Neural crest cell (in vitro differentiated cells): ENCODE measurements around the gene BNIP3. TPM values are rescaled to one million over a fixed set of nuclear protein-coding genes. Genes with fewer than 3 reads are reported as not detected.
A peak's percentile ranks its signal among the peaks of the same experiment; 100 is the strongest.

ENCODE experiments used
- DNase-seq: peaks from one replicate; pipeline ENCODE4 v3.0.0; 2021; ENCODE audit warnings: low read depth, mixed read lengths, low spot score
- H3K27ac Mint-ChIP-seq: one replicate; pipeline ENCODE4 v1.8.0; 2021; ENCODE audit warnings: mild to moderate bottlenecking, mixed read lengths; ENCODE audit not compliant: unreplicated experiment
- H3K27me3 Mint-ChIP-seq: 2 replicates; pipeline ENCODE4 v1.8.0; 2021; ENCODE audit warnings: low read depth, mild to moderate bottlenecking, mixed read lengths
- H3K36me3 Mint-ChIP-seq: 2 replicates; pipeline ENCODE4 v1.8.0; 2021; ENCODE audit warnings: low read depth, mild to moderate bottlenecking, mixed read lengths
- H3K4me1 Mint-ChIP-seq: 2 replicates; pipeline ENCODE4 v1.8.0; 2021; ENCODE audit warnings: mixed read lengths
- H3K4me3 Mint-ChIP-seq: one replicate; pipeline ENCODE4 v1.8.0; 2021; ENCODE audit warnings: mild to moderate bottlenecking, mixed read lengths
- H3K9me3 Mint-ChIP-seq: 2 replicates; pipeline ENCODE4 v1.8.0; 2021; ENCODE audit warnings: mixed read lengths
- total RNA-seq: library from RNA; stranded (reverse); gene quantifications from 2 replicates; pipeline ENCODE4 v1.2.1, GENCODE V29; 2021
- TF ChIP-seq, protein P1 (sequence below): fragments of 200-600 bp; sonication (generic); conservative IDR thresholded peaks from 2 replicates; pipeline ENCODE4 v1.5.0; 2021; ENCODE audit warnings: antibody characterized with exemption, mild to moderate bottlenecking

BNIP3 gene
- total RNA-seq, 1 donor from 2014 or later: 26.1 TPM

DNA sequence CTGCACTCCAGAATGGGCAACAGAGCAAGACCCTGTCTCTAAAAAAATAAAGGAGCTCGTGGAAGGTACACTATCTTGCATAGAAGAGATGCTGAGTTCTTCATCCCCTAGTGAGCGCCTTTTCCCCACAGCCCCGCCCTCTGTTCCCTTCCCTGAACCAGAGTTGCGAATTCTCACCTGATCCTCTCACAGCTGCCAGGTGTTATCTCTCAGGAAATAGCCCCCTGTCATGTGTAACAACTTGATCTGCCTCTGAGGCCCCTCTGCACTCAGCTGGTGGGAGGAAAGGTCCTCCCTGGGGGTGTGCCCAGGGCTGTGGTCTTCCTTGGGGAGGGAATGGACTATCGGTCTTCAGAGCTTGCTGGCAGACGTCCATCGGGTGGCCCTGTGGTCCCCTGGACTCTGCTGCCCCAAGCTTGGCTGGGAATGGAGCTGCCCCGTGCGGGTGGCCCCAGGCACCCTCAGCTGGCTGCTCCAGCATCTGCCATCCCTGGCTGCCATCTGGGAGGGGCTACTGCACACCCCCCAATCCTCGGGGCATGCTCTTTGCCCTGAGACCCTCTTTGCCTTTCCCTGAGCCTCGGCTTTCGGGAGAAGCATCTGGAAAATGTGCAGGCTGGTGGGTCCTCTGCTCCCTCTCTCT, 21.7 kb upstream of the BNIP3 start:
- TF ChIP-seq, protein P1, sequence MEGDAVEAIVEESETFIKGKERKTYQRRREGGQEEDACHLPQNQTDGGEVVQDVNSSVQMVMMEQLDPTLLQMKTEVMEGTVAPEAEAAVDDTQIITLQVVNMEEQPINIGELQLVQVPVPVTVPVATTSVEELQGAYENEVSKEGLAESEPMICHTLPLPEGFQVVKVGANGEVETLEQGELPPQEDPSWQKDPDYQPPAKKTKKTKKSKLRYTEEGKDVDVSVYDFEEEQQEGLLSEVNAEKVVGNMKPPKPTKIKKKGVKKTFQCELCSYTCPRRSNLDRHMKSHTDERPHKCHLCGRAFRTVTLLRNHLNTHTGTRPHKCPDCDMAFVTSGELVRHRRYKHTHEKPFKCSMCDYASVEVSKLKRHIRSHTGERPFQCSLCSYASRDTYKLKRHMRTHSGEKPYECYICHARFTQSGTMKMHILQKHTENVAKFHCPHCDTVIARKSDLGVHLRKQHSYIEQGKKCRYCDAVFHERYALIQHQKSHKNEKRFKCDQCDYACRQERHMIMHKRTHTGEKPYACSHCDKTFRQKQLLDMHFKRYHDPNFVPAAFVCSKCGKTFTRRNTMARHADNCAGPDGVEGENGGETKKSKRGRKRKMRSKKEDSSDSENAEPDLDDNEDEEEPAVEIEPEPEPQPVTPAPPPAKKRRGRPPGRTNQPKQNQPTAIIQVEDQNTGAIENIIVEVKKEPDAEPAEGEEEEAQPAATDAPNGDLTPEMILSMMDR: no peak
- Mint-ChIP-seq H3K4me3 (no peak overlapping the region), H3K36me3 (no peaks in the 10 kb centered on the region), H3K27me3 (peaks cover 3% of the 10 kb centered on the region), H3K9me3 (no peaks in the 10 kb centered on the region), H3K27ac (peak overlapping the region; percentile 43), H3K4me1 (peaks cover 5% of the 10 kb centered on the region)
- DNase-seq: no peak

DNA sequence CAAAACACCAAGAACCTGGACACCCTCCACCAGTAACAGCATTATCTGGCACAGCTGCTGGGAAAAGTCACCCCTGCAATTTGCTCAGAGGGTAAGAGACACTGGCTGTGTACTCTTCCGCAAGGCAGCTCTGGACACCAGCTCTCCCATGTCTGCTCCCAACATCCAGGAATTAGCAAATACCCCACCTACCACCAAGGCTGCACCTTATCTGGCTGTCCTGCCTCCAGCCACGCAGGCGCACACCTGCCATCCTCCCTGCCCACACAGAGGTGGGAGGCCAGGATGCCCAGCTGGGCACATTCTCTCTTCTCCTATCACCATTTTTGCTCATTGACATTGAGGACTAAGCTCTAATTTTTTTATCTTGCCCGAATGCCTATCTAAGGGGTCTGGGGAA, 20.3 kb upstream of the BNIP3 start:
- H3K27ac Mint-ChIP-seq: no peak overlapping the region
- DNase-seq: no peak

GRCh38 chr10:132001238-132001972, 19.7 kb upstream of the BNIP3 start:
- peaks cover 22% of the 10 kb centered on the region for H3K4me1 Mint-ChIP-seq
- no peaks in the 10 kb centered on the region for H3K9me3 Mint-ChIP-seq
- H3K27ac Mint-ChIP-seq: peak overlapping the region; percentile 63
- DNase-seq: no peak
- no peaks in the 10 kb centered on the region for H3K27me3 Mint-ChIP-seq
- TF ChIP-seq, protein P1: no peak
- no peaks in the 10 kb centered on the region for H3K36me3 Mint-ChIP-seq
- no peak overlapping the region for H3K4me3 Mint-ChIP-seq

More for the DNA sequence above, 20.3 kb upstream of the BNIP3 start:
- Mint-ChIP-seq H3K36me3 (no peaks in the 10 kb centered on the region), H3K4me3 (no peak overlapping the region), H3K9me3 (no peaks in the 10 kb centered on the region), H3K4me1 (peaks cover 18% of the 10 kb centered on the region), H3K27me3 (peaks cover 3% of the 10 kb centered on the region)
- TF ChIP-seq, protein P1: no peak

DNA sequence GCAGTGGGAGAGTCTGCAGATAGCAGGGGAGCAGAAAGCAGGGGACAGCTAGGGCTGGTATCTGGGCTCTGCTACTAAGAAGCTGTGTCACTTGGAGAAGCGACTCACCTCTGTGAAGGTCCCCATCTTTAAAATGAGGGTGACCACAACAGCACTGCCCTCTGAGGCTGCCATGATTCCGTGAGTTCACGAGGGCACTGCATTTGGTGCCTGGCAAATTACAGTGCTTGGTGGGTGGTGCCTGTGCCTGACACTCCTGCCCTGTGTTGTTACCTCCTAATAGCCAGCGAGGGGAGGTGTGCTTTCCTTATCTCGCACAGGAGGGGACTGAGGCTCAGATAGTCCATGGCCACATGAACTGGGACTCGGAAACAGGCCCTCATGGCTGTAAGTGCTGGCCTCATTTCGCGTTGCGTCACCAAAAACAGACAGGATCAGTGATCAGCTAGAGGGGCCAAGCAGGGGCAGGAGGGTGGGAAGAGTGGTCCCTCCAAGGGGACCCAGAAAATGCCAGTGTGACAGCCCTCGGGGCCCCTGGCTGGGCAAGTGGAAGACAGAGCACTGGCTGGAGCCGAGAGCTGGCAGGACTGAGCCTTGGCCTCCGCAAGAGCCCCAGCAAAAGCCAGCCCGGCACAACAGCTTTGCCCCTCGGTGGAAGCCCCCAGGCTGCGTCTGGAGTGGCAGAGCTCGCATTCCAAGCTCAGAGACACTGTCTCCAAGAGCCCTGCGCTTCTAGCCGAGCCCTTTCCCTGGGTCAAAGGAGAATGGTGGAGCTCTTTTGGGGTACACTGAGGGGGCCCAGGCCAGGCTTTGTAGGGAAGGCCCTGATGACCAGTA, 17.3 kb upstream of the BNIP3 start:
- Mint-ChIP-seq H3K4me1 (peaks cover 21% of the 10 kb centered on the region), H3K36me3 (no peaks in the 10 kb centered on the region), H3K27ac (no peak overlapping the region), H3K9me3 (no peaks in the 10 kb centered on the region), H3K27me3 (no peaks in the 10 kb centered on the region), H3K4me3 (no peak overlapping the region)
- DNase-seq: no peak
- TF ChIP-seq, protein P1: no peak

GRCh38 chr10:131998050-131998844, 16.5 kb upstream of the BNIP3 start:
- TF ChIP-seq, protein P1: no peak
- Mint-ChIP-seq H3K27ac (no peak overlapping the region), H3K4me1 (peaks cover 18% of the 10 kb centered on the region), H3K4me3 (no peak overlapping the region), H3K36me3 (no peaks in the 10 kb centered on the region), H3K9me3 (no peaks in the 10 kb centered on the region), H3K27me3 (no peaks in the 10 kb centered on the region)
- no peak for DNase-seq
